ENCODE measurements around the gene EPHB4. TPM values are rescaled to one million over a fixed set of nuclear protein-coding genes. Genes with fewer than 3 reads are reported as not detected.

EPHB4 gene
- total and polyA plus RNA-seq, 2 of the 4 experiments (the other 2 are of a cell fraction): 34.5 to 36.4 TPM

DNA sequence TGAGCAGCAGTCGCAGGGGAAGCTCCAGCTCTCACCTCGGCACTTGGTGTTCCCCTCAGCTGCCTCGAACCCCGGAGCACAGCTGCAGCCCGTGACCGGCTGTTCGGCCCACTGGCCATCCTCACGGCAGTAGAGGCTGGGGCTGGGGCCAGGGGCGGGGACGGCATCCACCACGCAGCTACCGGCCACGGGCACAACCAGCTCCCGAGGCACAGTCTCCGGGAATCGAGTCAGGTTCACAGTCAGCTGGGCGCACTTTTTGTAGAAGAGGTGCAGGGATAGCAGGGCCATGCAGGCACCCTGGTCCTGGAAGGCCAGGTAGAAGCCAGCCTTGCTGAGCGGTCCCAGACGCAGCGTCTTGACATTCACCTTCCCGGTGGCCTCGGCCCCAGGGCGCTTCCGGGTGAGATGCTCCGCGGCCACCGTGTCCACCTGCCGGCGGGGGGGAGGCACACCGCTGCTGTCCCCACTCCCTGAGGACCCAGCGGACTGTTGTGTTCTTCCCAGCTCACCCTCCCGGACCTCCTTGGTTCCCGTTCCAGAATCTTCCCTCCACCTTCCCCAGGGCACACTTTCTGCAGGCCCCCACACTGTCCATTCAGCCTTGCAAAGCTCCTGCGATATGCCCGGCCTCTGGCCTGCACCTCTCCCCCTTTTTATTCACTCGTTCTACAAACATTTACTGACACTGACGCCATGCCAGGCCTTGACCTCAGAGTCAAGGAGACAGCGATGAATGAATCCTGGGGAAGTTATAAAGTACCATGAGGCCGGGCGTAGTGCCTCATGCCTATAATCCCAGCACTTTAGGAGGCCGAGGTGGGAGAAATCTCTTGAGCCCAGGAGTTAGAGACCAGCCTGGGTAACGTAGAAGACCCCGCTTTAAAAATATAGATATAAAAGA, 4.8 kb downstream of the EPHB4 start (continued):
- TF ChIP-seq NFE2L2 (IDR thresholded peaks at IDR 0.05; ENCODE audit: low read depth, low read length): no peak

DNA sequence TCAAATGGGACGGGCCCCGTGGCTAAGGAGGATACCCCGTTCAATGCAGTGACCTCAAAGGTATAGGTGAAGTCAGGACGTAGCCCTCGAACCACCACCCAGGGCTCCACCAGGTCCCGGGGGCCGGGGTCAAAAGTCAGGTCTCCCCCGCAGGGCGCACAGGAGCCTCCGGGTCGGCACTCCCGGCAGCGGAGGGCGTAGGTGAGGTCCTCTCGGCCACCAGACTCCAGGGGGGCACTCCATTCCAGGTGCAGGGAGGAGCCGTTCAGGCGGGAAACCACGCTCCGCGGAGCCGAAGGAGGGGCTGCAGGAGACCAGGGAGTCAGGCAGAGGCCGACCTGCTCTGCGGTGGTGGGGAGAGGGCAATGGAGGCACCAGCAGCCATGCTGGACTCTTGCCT, 7.7 kb downstream of the EPHB4 start:
- no TSS peak for BruUV-seq (replicated peaks)
- H2BK5ac ChIP-seq (ENCODE audit: low read depth, low read length, poor library complexity, severe bottlenecking): no peak overlapping the region
- TF ChIP-seq MAZ (IDR thresholded peaks at IDR 0.05; ENCODE audit: borderline replicate concordance, low read depth, low read length): no peak
- TF ChIP-seq, protein P1, sequence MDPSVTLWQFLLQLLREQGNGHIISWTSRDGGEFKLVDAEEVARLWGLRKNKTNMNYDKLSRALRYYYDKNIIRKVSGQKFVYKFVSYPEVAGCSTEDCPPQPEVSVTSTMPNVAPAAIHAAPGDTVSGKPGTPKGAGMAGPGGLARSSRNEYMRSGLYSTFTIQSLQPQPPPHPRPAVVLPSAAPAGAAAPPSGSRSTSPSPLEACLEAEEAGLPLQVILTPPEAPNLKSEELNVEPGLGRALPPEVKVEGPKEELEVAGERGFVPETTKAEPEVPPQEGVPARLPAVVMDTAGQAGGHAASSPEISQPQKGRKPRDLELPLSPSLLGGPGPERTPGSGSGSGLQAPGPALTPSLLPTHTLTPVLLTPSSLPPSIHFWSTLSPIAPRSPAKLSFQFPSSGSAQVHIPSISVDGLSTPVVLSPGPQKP (IDR thresholded peaks at IDR 0.05; ENCODE audit: borderline replicate concordance, low read depth, low read length): no peak
- TF ChIP-seq BHLHE40 (IDR thresholded peaks at IDR 0.05; ENCODE audit: low read depth, low read length): no peak
- no peak for TF ChIP-seq NFE2L2 (IDR thresholded peaks at IDR 0.05; ENCODE audit: low read depth, low read length)
- no peak for TF ChIP-seq RFX5 (IDR thresholded peaks at IDR 0.05; ENCODE audit: low read depth, low read length)
- TF ChIP-seq MAFK (IDR thresholded peaks at IDR 0.05; ENCODE audit: low read depth, low read length): no peak
- H3K4ac ChIP-seq (ENCODE audit: low read depth, low read length): no peak overlapping the region
- H2AFZ ChIP-seq (replicated peaks; ENCODE audit: low read length, poor library complexity): no peak overlapping the region
- H3K18ac ChIP-seq (ENCODE audit: low read depth, low read length): no peak overlapping the region
- H3K56ac ChIP-seq (ENCODE audit: extremely low read depth, insufficient read depth, low read length): no peak overlapping the region
- in situ Hi-C loops (cut with MboI; ENCODE audit: low sequenced_read_pairs) (no loop called here), intact Hi-C loops (cut with micrococcal nuclease) (no loop called here), dilution Hi-C loops (cut with HindIII; ENCODE audit: low sequenced_read_pairs, unreplicated experiment) (no loop called here)
- H3K4me2 ChIP-seq (ENCODE audit: low read depth, low read length): no peak overlapping the region
- H3K27ac ChIP-seq (ENCODE audit: insufficient read depth, low read length): no peak overlapping the region
- no peak overlapping the region for H2BK15ac ChIP-seq (ENCODE audit: low read depth, low read length)
- H2AK9ac ChIP-seq (replicated peaks; ENCODE audit: low read depth, low read length, poor library complexity): no peak overlapping the region
- H2BK120ac ChIP-seq (ENCODE audit: low read depth, low read length): no peak overlapping the region
- H3K9me1 ChIP-seq (ENCODE audit: insufficient read depth, low read length): no peaks in the 10 kb centered on the region
- no peak overlapping the region for H2AK5ac ChIP-seq (ENCODE audit: low read depth, low read length)
- H4K20me1 ChIP-seq (ENCODE audit: insufficient read depth, low read length): peaks cover 11% of the 10 kb centered on the region
- CTCF ChIA-PET: no interaction called here
- ATAC-seq (ENCODE audit: low read depth) (no peak), DNase-seq (no peak)
- no peak overlapping the region for H4K91ac ChIP-seq (ENCODE audit: insufficient read depth, low read depth, low read length)
- H3K9me3 ChIP-seq (ENCODE audit: control insufficient read depth, insufficient read depth, low read length): no peaks in the 10 kb centered on the region
- H3K9ac ChIP-seq (ENCODE audit: low read depth, low read length): no peak overlapping the region
- POLR2A ChIA-PET (ENCODE audit: unreplicated experiment): no interaction called here
- H3K4me3 ChIP-seq (ENCODE audit: insufficient read depth, low read depth, low read length): no peak overlapping the region
- H3K4me1 ChIP-seq (ENCODE audit: control insufficient read depth, insufficient read depth, low read length): peaks cover under 1% of the 10 kb centered on the region; the same call in 1 of the 2 replicates
- H2BK20ac ChIP-seq (ENCODE audit: low read depth, low read length): no peak overlapping the region
- peaks cover 0 to 26% of the 10 kb centered on the region in 2 experiments; a peak in 3 of 4 replicates for H3K79me1 ChIP-seq (ENCODE audit: low read depth in 1 of 2, low read length in 2 of 2)
- H3K23ac ChIP-seq (ENCODE audit: low read depth, low read length): no peak overlapping the region
- no peaks in the 10 kb centered on the region for H3K27me3 ChIP-seq (ENCODE audit: control insufficient read depth, insufficient read depth, low read length)
- no peak overlapping the region for H4K8ac ChIP-seq (ENCODE audit: low read depth in 2 of 2, low read length in 2 of 2)
- no peak overlapping the region for H3K14ac ChIP-seq (replicated peaks; ENCODE audit: low read depth, low read length)
- peaks cover 73% of the 10 kb centered on the region for H3K36me3 ChIP-seq (ENCODE audit: control insufficient read depth, insufficient read depth, low read length)
- no peak overlapping the region for H4K5ac ChIP-seq (ENCODE audit: low read depth, low read length)
- WGBS, 2 experiments (ENCODE audit: extremely low coverage in 2 of 2, insufficient read length in 1 of 2): 100% methylated on average over 3 of the region's 23 CpGs; no CpG with 5 or more reads in 1 of the 2 experiments

All from IMR-90 (cell line).